SU-DHL-6 (cell line): ENCODE measurements around the gene CCL1.

Source experiments
- H2AFZ ChIP-seq: fragments of 200-600 bp; sonication (generic); 2 replicates; pipeline ENCODE4 v1.6.1; 2014; ENCODE audit warnings: low read depth, mild to moderate bottlenecking, moderate library complexity, mixed read lengths, antibody characterized with exemption, low read length; ENCODE audit not compliant: severe bottlenecking
- H3F3A ChIP-seq: fragments of 200-600 bp; shearing (Covaris generic); 2 replicates; pipeline ENCODE4 v1.6.0; 2016; ENCODE audit warnings: antibody characterized with exemption, mild to moderate bottlenecking; ENCODE audit not compliant: insufficient read depth
- H3K27ac ChIP-seq: fragments of 200-600 bp; sonication (generic); 2 replicates; pipeline ENCODE4 v1.5.1; 2016; ENCODE audit warnings: low read depth, mild to moderate bottlenecking, low read length, moderate library complexity, mixed read lengths
- H3K27me3 ChIP-seq: fragments of 200-600 bp; sonication (generic), shearing (Covaris generic); 2 replicates; pipeline ENCODE4 v1.6.0; 2014; ENCODE audit warnings: mild to moderate bottlenecking, low read length
- H3K36me3 ChIP-seq: fragments of 200-600 bp; sonication (generic); 2 replicates; pipeline ENCODE4 v1.6.1; 2014; ENCODE audit warnings: mild to moderate bottlenecking, low read length, mixed read lengths
- H3K4me2 ChIP-seq: fragments of 300-600, 200-600 bp; shearing (Covaris generic), sonication (generic); 2 replicates; pipeline ENCODE4 v1.6.0; 2014; ENCODE audit warnings: low read length, low read depth, mild to moderate bottlenecking; ENCODE audit not compliant: poor library complexity, severe bottlenecking
- H3K4me3 ChIP-seq: fragments of 200-600 bp; sonication (generic); 2 replicates; pipeline ENCODE4 v1.5.1; 2014; ENCODE audit warnings: antibody characterized with exemption, low read length, mild to moderate bottlenecking, mixed read lengths; ENCODE audit not compliant: insufficient read depth, poor library complexity, severe bottlenecking
- H3K79me2 ChIP-seq: fragments of 200-600 bp; sonication (generic); 2 replicates; pipeline ENCODE4 v1.6.1; 2014; ENCODE audit warnings: mild to moderate bottlenecking, low read length, moderate library complexity; ENCODE audit not compliant: insufficient read depth
- H3K9ac ChIP-seq: fragments of 200-600 bp; sonication (generic); 2 replicates; pipeline ENCODE4 v1.7.0; 2014; ENCODE audit warnings: mild to moderate bottlenecking, low read length
- H3K9me2 ChIP-seq: fragments of 200-600 bp; sonication (generic); replicated peaks from 2 replicates; pipeline ENCODE4 v1.6.1; 2014; ENCODE audit warnings: low read length; ENCODE audit not compliant: insufficient read depth
- H3K9me3 ChIP-seq: fragments of 200-600 bp; sonication (generic); 2 replicates; pipeline ENCODE4 v1.6.1; 2014; ENCODE audit warnings: low read length, mixed read lengths; ENCODE audit not compliant: insufficient read depth
- H4K20me1 ChIP-seq: fragments of 200-600 bp; sonication (generic); 2 replicates; pipeline ENCODE4 v1.6.1; 2014; ENCODE audit warnings: low read depth, mild to moderate bottlenecking, antibody characterized with exemption, low read length, moderate library complexity, mixed read lengths
- EZH2phosphoT487 ChIP-seq: fragments of 200-600 bp; sonication (generic), shearing (Covaris generic); conservative IDR thresholded peaks from 2 replicates; pipeline ENCODE4 v1.6.1; 2018; ENCODE audit warnings: mild to moderate bottlenecking, antibody characterized with exemption, low read length, moderate library complexity, mixed read lengths
- TF ChIP-seq, protein P1 (sequence below): fragments of 200-600 bp; sonication (generic); IDR thresholded peaks from one replicate; pipeline ENCODE4 v1.5.1; 2017; ENCODE audit warnings: antibody characterized with exemption, mild to moderate bottlenecking, low read length, moderate library complexity; ENCODE audit not compliant: insufficient read depth, poor library complexity, severe bottlenecking

CCL1 gene

GRCh38 chr17:34349751-34350150, 13.3 kb downstream of the CCL1 start:
- H3K9me3 ChIP-seq, result no peaks in the 10 kb centered on the region
- H2AFZ ChIP-seq, result no peak overlapping the region
- no peak overlapping the region for H3K27ac ChIP-seq
- no peaks in the 10 kb centered on the region for H3F3A ChIP-seq
- H3K9ac ChIP-seq, result no peak overlapping the region
- no peaks in the 10 kb centered on the region for H3K27me3 ChIP-seq
- no peaks in the 10 kb centered on the region for H3K79me2 ChIP-seq
- H3K9me2 ChIP-seq, result no peaks in the 10 kb centered on the region
- TF ChIP-seq, protein P1, sequence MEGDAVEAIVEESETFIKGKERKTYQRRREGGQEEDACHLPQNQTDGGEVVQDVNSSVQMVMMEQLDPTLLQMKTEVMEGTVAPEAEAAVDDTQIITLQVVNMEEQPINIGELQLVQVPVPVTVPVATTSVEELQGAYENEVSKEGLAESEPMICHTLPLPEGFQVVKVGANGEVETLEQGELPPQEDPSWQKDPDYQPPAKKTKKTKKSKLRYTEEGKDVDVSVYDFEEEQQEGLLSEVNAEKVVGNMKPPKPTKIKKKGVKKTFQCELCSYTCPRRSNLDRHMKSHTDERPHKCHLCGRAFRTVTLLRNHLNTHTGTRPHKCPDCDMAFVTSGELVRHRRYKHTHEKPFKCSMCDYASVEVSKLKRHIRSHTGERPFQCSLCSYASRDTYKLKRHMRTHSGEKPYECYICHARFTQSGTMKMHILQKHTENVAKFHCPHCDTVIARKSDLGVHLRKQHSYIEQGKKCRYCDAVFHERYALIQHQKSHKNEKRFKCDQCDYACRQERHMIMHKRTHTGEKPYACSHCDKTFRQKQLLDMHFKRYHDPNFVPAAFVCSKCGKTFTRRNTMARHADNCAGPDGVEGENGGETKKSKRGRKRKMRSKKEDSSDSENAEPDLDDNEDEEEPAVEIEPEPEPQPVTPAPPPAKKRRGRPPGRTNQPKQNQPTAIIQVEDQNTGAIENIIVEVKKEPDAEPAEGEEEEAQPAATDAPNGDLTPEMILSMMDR, result no peak
- TF ChIP-seq EZH2phosphoT487, result no peak
- no peak overlapping the region for H3K4me3 ChIP-seq
- H3K36me3 ChIP-seq, result no peaks in the 10 kb centered on the region
- H4K20me1 ChIP-seq, result no peaks in the 10 kb centered on the region
- H3K4me2 ChIP-seq, result no peak overlapping the region

- no peak overlapping the region for H3K9ac ChIP-seq
- H2AFZ ChIP-seq, result no peak overlapping the region
- H3K27me3 ChIP-seq, result no peaks in the 10 kb centered on the region
- no peaks in the 10 kb centered on the region for H3K9me3 ChIP-seq
- no peaks in the 10 kb centered on the region for H4K20me1 ChIP-seq
- no peak overlapping the region for H3K27ac ChIP-seq
- no peak overlapping the region for H3K4me2 ChIP-seq
- H3K4me3 ChIP-seq, result no peak overlapping the region
- TF ChIP-seq EZH2phosphoT487, result no peak
- TF ChIP-seq, protein P1, result no peak
- no peaks in the 10 kb centered on the region for H3K36me3 ChIP-seq
- H3K9me2 ChIP-seq, result no peaks in the 10 kb centered on the region
- no peaks in the 10 kb centered on the region for H3K79me2 ChIP-seq
- H3F3A ChIP-seq, result no peaks in the 10 kb centered on the region
Observed at GRCh38 chr17:34347063-34347462, 16.0 kb downstream of the CCL1 start.

DNA sequence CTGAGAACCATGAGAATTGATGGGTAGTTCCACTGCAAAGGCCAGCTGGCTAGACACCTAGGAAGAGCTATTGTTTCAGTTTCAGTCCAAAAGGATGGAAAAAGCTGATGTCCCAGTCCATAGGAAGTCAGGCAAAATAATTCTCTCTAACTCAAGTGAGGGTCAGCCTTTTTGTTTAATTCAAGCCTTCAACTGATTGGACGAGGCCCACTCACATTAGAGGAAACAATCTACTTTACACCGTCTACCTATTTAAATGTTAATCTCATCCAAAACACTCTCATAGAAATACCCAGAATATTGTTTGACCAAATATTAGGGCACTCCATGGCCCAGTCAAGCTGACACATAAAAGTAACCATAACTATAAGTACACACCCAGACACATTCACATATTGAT, 21.1 kb downstream of the CCL1 start:
- H3K27ac ChIP-seq, result no peak overlapping the region
- no peak overlapping the region for H2AFZ ChIP-seq
- no peak overlapping the region for H3K4me2 ChIP-seq
- no peaks in the 10 kb centered on the region for H3K27me3 ChIP-seq
- H3K79me2 ChIP-seq, result no peaks in the 10 kb centered on the region
- no peak overlapping the region for H3K9ac ChIP-seq
- TF ChIP-seq, protein P1, result no peak
- no peak for TF ChIP-seq EZH2phosphoT487
- H3K4me3 ChIP-seq, result no peak overlapping the region
- no peaks in the 10 kb centered on the region for H3K9me3 ChIP-seq
- H3K36me3 ChIP-seq, result no peaks in the 10 kb centered on the region
- no peaks in the 10 kb centered on the region for H4K20me1 ChIP-seq
- H3K9me2 ChIP-seq, result no peaks in the 10 kb centered on the region
- H3F3A ChIP-seq, result no peaks in the 10 kb centered on the region
